Measurements from ENCODE around the gene PUM1.

The PUM1 gene

DNA sequence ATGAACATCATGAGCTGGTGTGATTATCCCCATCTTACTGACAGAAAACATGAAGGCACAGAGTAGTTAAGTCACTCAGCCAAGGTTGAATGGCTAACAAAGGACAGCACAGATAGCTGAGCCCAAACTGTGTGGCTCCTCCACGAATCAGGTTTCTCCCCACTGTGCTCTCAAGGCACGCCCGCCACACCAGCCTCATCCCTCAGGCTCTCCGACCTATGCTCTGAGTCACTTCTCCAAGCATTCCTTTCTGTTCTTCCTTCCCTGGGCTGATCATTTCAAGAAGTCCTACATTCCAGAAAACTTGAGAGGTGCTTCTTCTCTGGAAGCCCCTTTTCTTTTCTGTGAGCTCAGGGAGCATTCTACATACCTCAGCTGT lies 131.7 kb downstream of the PUM1 start:
- Histone ChIP-seq H3K4me1 (ENCODE audit: low read depth, poor library complexity, severe bottlenecking) (no peaks in the 10 kb centered on the region), H3K9ac (no peak overlapping the region), H4K20me1 (ENCODE audit: insufficient read depth) (no peaks in the 10 kb centered on the region), H3K4me3 (IDR thresholded peaks at IDR 0.05; ENCODE audit: insufficient read depth, low read depth, low read length) (no peak overlapping the region), H3K36me3 (ENCODE audit: insufficient read depth) (0 out of 2 replicates have a peak, but pooled peaks cover 3% of the 10 kb centered on the region), H3K27ac (no peak overlapping the region), H3K4me2 (no peak overlapping the region), H3K79me2 (ENCODE audit: insufficient read depth, low read depth) (no peaks in the 10 kb centered on the region), H3K27me3 (ENCODE audit: insufficient read depth, low read depth) (no peaks in the 10 kb centered on the region), H2AFZ (ENCODE audit: low read depth) (no peak overlapping the region)
- TF ChIP-seq, protein P1, sequence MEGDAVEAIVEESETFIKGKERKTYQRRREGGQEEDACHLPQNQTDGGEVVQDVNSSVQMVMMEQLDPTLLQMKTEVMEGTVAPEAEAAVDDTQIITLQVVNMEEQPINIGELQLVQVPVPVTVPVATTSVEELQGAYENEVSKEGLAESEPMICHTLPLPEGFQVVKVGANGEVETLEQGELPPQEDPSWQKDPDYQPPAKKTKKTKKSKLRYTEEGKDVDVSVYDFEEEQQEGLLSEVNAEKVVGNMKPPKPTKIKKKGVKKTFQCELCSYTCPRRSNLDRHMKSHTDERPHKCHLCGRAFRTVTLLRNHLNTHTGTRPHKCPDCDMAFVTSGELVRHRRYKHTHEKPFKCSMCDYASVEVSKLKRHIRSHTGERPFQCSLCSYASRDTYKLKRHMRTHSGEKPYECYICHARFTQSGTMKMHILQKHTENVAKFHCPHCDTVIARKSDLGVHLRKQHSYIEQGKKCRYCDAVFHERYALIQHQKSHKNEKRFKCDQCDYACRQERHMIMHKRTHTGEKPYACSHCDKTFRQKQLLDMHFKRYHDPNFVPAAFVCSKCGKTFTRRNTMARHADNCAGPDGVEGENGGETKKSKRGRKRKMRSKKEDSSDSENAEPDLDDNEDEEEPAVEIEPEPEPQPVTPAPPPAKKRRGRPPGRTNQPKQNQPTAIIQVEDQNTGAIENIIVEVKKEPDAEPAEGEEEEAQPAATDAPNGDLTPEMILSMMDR (conservative IDR thresholded peaks at IDR 0.05; ENCODE audit: low read depth, low read length): no peak

DNA sequence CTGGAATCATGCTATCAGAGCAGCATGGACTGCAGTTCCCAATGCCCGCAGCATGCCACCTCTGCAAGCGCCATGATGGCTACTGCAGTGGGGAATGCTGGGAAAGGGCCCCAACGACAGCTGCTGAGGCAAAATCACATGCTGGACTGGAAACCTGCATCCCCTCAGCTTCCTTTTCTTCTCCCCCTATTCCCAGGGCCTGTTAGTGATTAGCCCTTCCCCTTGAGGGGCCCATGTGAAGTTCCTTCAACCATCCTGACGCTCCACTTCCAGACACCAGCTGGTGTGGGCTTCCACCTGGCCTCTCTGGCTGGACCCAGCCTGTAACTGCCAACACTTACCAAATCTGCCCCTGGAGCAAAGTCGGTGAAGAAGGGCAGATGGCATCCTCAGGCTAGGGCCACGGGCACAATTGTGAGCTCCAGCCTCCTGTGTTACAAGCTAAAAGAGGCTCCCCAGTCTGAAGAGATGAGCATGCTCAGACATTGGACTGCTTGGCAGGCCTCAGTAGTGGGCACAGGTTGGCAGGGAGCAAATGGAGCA lies 134.8 kb downstream of the PUM1 start:
- no peaks in the 10 kb centered on the region for H3K79me2 ChIP-seq (ENCODE audit: insufficient read depth, low read depth)
- TF ChIP-seq, protein P1 (conservative IDR thresholded peaks at IDR 0.05; ENCODE audit: low read depth, low read length): no peak
- no peaks in the 10 kb centered on the region for H3K36me3 ChIP-seq (ENCODE audit: insufficient read depth)
- H2AFZ ChIP-seq (ENCODE audit: low read depth): no peak overlapping the region
- no peak overlapping the region for H3K4me3 ChIP-seq (IDR thresholded peaks at IDR 0.05; ENCODE audit: insufficient read depth, low read depth, low read length)
- no peaks in the 10 kb centered on the region for H3K4me1 ChIP-seq (ENCODE audit: low read depth, poor library complexity, severe bottlenecking)
- H3K27ac ChIP-seq: no peak overlapping the region
- no peaks in the 10 kb centered on the region for H3K27me3 ChIP-seq (ENCODE audit: insufficient read depth, low read depth)
- no peak overlapping the region for H3K4me2 ChIP-seq
- no peak overlapping the region for H3K9ac ChIP-seq
- H4K20me1 ChIP-seq (ENCODE audit: insufficient read depth): no peaks in the 10 kb centered on the region

DNA sequence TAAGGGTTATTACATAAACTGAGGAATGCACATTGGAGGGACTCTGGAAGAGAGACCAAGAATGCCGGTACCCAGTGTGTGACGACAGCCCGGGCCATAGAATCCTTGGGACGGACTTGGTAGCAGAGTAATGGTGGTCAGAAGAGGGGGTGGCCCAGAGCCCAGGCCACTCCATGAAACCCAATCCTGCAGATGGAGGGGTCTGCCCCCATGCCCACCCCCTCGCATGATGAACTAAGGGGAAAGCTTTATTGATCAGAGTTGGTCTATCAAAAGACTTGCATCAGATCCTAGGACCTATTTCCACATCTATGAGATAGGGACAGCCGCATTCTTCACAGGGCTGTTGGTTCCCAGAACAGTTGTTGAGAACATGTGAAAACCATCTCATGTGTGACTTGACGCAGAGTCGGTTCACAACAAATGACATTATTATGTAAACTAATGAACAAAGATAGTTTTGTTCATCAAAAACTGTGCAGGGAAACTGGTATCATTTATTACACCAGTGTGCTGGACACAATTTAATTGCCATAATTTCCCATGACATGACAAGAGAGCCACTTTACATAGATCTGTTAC lies 135.5 kb downstream of the PUM1 start:
- Histone ChIP-seq H3K9ac (no peak overlapping the region), H3K79me2 (ENCODE audit: insufficient read depth, low read depth) (no peaks in the 10 kb centered on the region), H3K36me3 (ENCODE audit: insufficient read depth) (no peaks in the 10 kb centered on the region), H3K4me1 (ENCODE audit: low read depth, poor library complexity, severe bottlenecking) (no peaks in the 10 kb centered on the region), H2AFZ (ENCODE audit: low read depth) (no peak overlapping the region), H3K4me3 (IDR thresholded peaks at IDR 0.05; ENCODE audit: insufficient read depth, low read depth, low read length) (no peak overlapping the region), H3K4me2 (no peak overlapping the region), H4K20me1 (ENCODE audit: insufficient read depth) (no peaks in the 10 kb centered on the region), H3K27ac (no peak overlapping the region), H3K27me3 (ENCODE audit: insufficient read depth, low read depth) (no peaks in the 10 kb centered on the region)
- TF ChIP-seq, protein P1 (conservative IDR thresholded peaks at IDR 0.05; ENCODE audit: low read depth, low read length): no peak

DNA sequence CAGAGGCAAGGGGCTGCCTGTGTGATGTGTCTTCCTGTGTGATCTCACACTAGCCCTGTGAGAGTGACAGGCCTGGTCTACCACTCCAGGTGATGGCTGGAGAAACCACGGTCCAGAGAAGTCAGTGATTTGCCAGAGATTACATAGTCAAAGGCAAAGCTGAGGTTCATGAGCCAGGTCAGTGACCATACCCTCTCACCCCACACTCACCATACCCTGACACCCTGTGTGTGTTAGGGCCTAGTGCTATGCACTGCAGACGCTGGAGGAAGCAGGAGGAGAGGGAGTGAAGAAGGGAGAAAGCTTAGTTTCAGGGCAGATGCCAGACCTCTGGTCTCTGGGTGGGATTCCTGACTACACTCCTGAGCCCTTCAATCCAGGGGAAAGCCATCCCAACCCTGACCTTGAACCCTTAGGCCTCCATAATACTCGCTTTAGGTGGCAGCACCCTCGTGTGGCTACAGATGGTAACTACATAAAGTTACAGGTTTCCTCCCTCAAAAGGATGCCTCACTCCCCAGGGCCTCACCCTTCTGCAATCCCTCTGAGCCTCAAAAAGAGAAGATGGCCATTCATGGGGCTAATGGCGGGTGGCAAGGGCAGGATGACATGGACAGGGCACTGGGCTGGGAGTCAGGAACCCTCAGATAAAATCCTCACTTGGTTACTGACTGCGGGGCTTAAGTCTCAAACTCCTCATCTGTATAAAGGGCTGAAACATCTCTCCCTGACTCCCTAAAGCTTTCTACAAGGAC lies 136.2 kb downstream of the PUM1 start:
- Histone ChIP-seq H3K79me2 (ENCODE audit: insufficient read depth, low read depth) (no peaks in the 10 kb centered on the region), H3K27ac (no peak overlapping the region), H3K4me3 (IDR thresholded peaks at IDR 0.05; ENCODE audit: insufficient read depth, low read depth, low read length) (no peak overlapping the region), H3K4me2 (no peak overlapping the region), H3K9ac (no peak overlapping the region), H3K4me1 (ENCODE audit: low read depth, poor library complexity, severe bottlenecking) (no peaks in the 10 kb centered on the region), H3K27me3 (ENCODE audit: insufficient read depth, low read depth) (no peaks in the 10 kb centered on the region), H3K36me3 (ENCODE audit: insufficient read depth) (no peaks in the 10 kb centered on the region), H2AFZ (ENCODE audit: low read depth) (no peak overlapping the region), H4K20me1 (ENCODE audit: insufficient read depth) (no peaks in the 10 kb centered on the region)
- TF ChIP-seq, protein P1 (conservative IDR thresholded peaks at IDR 0.05; ENCODE audit: low read depth, low read length): peak; percentile 89

Measured in KMS-11 (cell line).